MCF 10A (cell line): ENCODE measurements around the gene CNOT4. TPM values are rescaled to one million over a fixed set of nuclear protein-coding genes. Genes with fewer than 3 reads are reported as not detected.
"Not testable (repeated sequence)": the region's sequence is repeated elsewhere in the genome, so short reads cannot be mapped to it uniquely, and the experiment has no call there.

ENCODE experiments used
- BruUV-seq: library from RNA; stranded (reverse); fragments of 400-500 nt; replicated peaks from 2 replicates; lab custom pipeline; 2021; lab: Mats Ljungman, UMichigan
- CTCF ChIA-PET: fragments of 300-600 bp; sonication (Branson Sonifier 250); formaldehyde crosslinking; extraction: SDS; loops from one replicate; lab custom pipeline; 2021; ENCODE audit warnings: antibody characterized with exemption, inconsistent platforms; lab: Yijun Ruan, JAX
- POLR2A ChIA-PET: fragments of 300-600, 350-650 bp; sonication (Branson Sonifier 250); formaldehyde crosslinking; extraction: SDS; loops from one replicate; lab custom pipeline; 2020; ENCODE audit warnings: antibody characterized with exemption, inconsistent platforms; lab: Yijun Ruan, JAX
- DNase-seq: peaks from one replicate; pipeline ENCODE4 v3.0.0-alpha.2; 2018; ENCODE audit not compliant: unreplicated experiment
- H3K27ac Mint-ChIP-seq: one replicate; pipeline ENCODE4 v1.8.0; 2022; ENCODE audit warnings: mild to moderate bottlenecking, low read depth, mixed read lengths; ENCODE audit not compliant: unreplicated experiment
- H3K27me3 Mint-ChIP-seq: one replicate; pipeline ENCODE4 v1.8.0; 2022; ENCODE audit warnings: mixed read lengths; ENCODE audit not compliant: insufficient read depth, unreplicated experiment
- H3K36me3 Mint-ChIP-seq: one replicate; pipeline ENCODE4 v1.8.0; 2022; ENCODE audit warnings: mild to moderate bottlenecking, moderate library complexity, mixed read lengths; ENCODE audit not compliant: insufficient read depth, unreplicated experiment
- H3K4me1 Mint-ChIP-seq: one replicate; pipeline ENCODE4 v1.8.0; 2022; ENCODE audit warnings: mixed read lengths; ENCODE audit not compliant: insufficient read depth, unreplicated experiment
- H3K4me3 Mint-ChIP-seq: one replicate; pipeline ENCODE4 v1.8.0; 2022; ENCODE audit warnings: mild to moderate bottlenecking, moderate library complexity, mixed read lengths; ENCODE audit not compliant: unreplicated experiment
- H3K9me3 Mint-ChIP-seq: one replicate; pipeline ENCODE4 v1.8.0; 2022; ENCODE audit warnings: mixed read lengths; ENCODE audit not compliant: unreplicated experiment
- CTCF ChIP-seq: fragments of 200-600 bp; IDR thresholded peaks from one replicate; pipeline ENCODE4 v1.8.0; 2022; ENCODE audit warnings: antibody characterized with exemption, mild to moderate bottlenecking; ENCODE audit not compliant: unreplicated experiment
- intact Hi-C: fragments of 100-400 bp; cut with micrococcal nuclease; formaldehyde crosslinking; loops from 2 replicates; pipeline ENCODE4 v1.14.1; 2022
- total RNA-seq: library from RNA; stranded (reverse); gene quantifications from 2 replicates; pipeline ENCODE4 v1.2.3, GENCODE V29; 2022

Gene CNOT4
- total RNA-seq, 1 experiment from 2014 or later = 18.5 TPM

GRCh38 chr7:135352285-135352684, 157.6 kb downstream of the CNOT4 start:
- intact Hi-C loops = no loop called here

GRCh38 chr7:135351070-135351469, 158.8 kb downstream of the CNOT4 start:
- intact Hi-C loops = not testable (repeated sequence)

More at GRCh38 chr7:135352285-135352684, 157.6 kb downstream of the CNOT4 start:
- Mint-ChIP-seq H3K4me3 (no peak overlapping the region), H3K9me3 (no peaks in the 10 kb centered on the region), H3K36me3 (no peaks in the 10 kb centered on the region), H3K27me3 (no peaks in the 10 kb centered on the region), H3K27ac (no peak overlapping the region), H3K4me1 (no peaks in the 10 kb centered on the region)
- BruUV-seq = no TSS peak
- POLR2A ChIA-PET = no interaction called here
- peak; percentile 13 for DNase-seq
- CTCF ChIA-PET = no interaction called here
- TF ChIP-seq CTCF = no peak

GRCh38 chr7:135349746-135350145, 160.2 kb downstream of the CNOT4 start:
- no peaks in the 10 kb centered on the region for H3K36me3 Mint-ChIP-seq
- H3K4me3 Mint-ChIP-seq = no peak overlapping the region
- intact Hi-C loops = no loop called here
- H3K27ac Mint-ChIP-seq = no peak overlapping the region
- H3K9me3 Mint-ChIP-seq = no peaks in the 10 kb centered on the region
- no peaks in the 10 kb centered on the region for H3K27me3 Mint-ChIP-seq
- CTCF ChIA-PET = interaction anchor here (0.5 to 1.1 kb wide), 2 partner anchors 36 to 118 kb away, joined by 3 read pairs; no protein-coding TSS in a partner anchor
- H3K4me1 Mint-ChIP-seq = no peaks in the 10 kb centered on the region
- TF ChIP-seq CTCF = no peak
- no TSS peak for BruUV-seq
- POLR2A ChIA-PET = no interaction called here
- DNase-seq = no peak

More at GRCh38 chr7:135351070-135351469, 158.8 kb downstream of the CNOT4 start:
- not testable (repeated sequence) for H3K4me3 Mint-ChIP-seq, H3K27ac Mint-ChIP-seq, H3K36me3 Mint-ChIP-seq, H3K4me1 Mint-ChIP-seq, DNase-seq, H3K27me3 Mint-ChIP-seq, H3K9me3 Mint-ChIP-seq, BruUV-seq
- ChIA-PET POLR2A (interaction anchor here (0.6 kb wide), 1 partner anchor 59 kb away, joined by 3 read pairs; no protein-coding TSS in a partner anchor), CTCF (interaction anchor here (0.7 to 1.1 kb wide), 2 partner anchors 12 to 34 kb away, joined by 3 read pairs; no protein-coding TSS in a partner anchor)

- H3K9me3 Mint-ChIP-seq = no peaks in the 10 kb centered on the region
- no peak for TF ChIP-seq CTCF
Measured at GRCh38 chr7:135348493-135348892, 161.4 kb downstream of the CNOT4 start.

More at GRCh38 chr7:135348493-135348892, 161.4 kb downstream of the CNOT4 start:
- POLR2A ChIA-PET = no interaction called here
- Mint-ChIP-seq H3K36me3 (no peaks in the 10 kb centered on the region), H3K4me1 (no peaks in the 10 kb centered on the region), H3K27ac (no peak overlapping the region), H3K4me3 (no peak overlapping the region), H3K27me3 (no peaks in the 10 kb centered on the region)
- intact Hi-C loops = no loop called here
- no peak for DNase-seq
- BruUV-seq = no TSS peak
- CTCF ChIA-PET = interaction anchor here (0.6 kb wide), 1 partner anchor 248 kb away, joined by 4 read pairs; no protein-coding TSS in a partner anchor
